Subcutaneous abdominal adipose tissue (tissue), 5 donors: ENCODE measurements around the gene SPINK9.

Source experiments
- H3K27ac ChIP-seq: one replicate; pipeline ENCODE4 v1.7.0; 2013; ENCODE audit warnings: low read depth, mild to moderate bottlenecking, inconsistent platforms, low read length, moderate library complexity
- H3K27me3 ChIP-seq, 5 donors: one replicate each; pipeline ENCODE4 v1.7.0; 2013; ENCODE audit warnings: low read length in 5 of 5, inconsistent platforms in 1 of 5; ENCODE audit not compliant: control insufficient read depth in 5 of 5, insufficient read depth in 4 of 5
- H3K36me3 ChIP-seq, 5 donors: one replicate each; pipeline ENCODE4 v1.7.0; 2013; ENCODE audit warnings: low read length in 5 of 5; ENCODE audit not compliant: control insufficient read depth in 5 of 5, insufficient read depth in 5 of 5
- H3K4me1 ChIP-seq, 5 donors: one replicate each; pipeline ENCODE4 v1.7.0; 2013; ENCODE audit warnings: low read length in 5 of 5, mild to moderate bottlenecking in 3 of 5, moderate library complexity in 1 of 5; ENCODE audit not compliant: control insufficient read depth in 5 of 5, insufficient read depth in 5 of 5
- H3K4me3 ChIP-seq, 5 donors: one replicate each; pipeline ENCODE4 v1.7.0; 2013; ENCODE audit warnings: low read length in 5 of 5, low read depth in 1 of 5
- H3K9ac ChIP-seq, 5 donors: one replicate each; pipeline ENCODE4 v1.7.0; 2013; ENCODE audit warnings: low read length in 5 of 5, mild to moderate bottlenecking in 4 of 5, moderate library complexity in 3 of 5
- H3K9me3 ChIP-seq, 5 donors: one replicate each; pipeline ENCODE4 v1.7.0; 2013; ENCODE audit warnings: low read length in 5 of 5; ENCODE audit not compliant: control insufficient read depth in 5 of 5
- donor health status: healthy.
- donor health status: healthy.
- donor health status: healthy.
- donor health status: healthy.
- donor health status: healthy.

Gene SPINK9

GRCh38 chr5:148364343-148364742 lies 29.0 kb downstream of the SPINK9 start:
- H3K36me3 ChIP-seq: peaks cover 0 to 4% (median 0%) of the 10 kb centered on the region in 5 donors
- no peaks in the 10 kb centered on the region for H3K27me3 ChIP-seq
- H3K9me3 ChIP-seq: peaks cover 0 to 10% (median 0%) of the 10 kb centered on the region in 5 donors
- no peak overlapping the region for H3K27ac ChIP-seq
- no peak overlapping the region for H3K9ac ChIP-seq
- H3K4me3 ChIP-seq: no peak overlapping the region
- no peaks in the 10 kb centered on the region for H3K4me1 ChIP-seq

GRCh38 chr5:148368299-148368698 lies 32.9 kb downstream of the SPINK9 start:
- Histone ChIP-seq H3K27me3 (no peaks in the 10 kb centered on the region), H3K4me1 (no peaks in the 10 kb centered on the region), H3K4me3 (no peak overlapping the region)

GRCh38 chr5:148372166-148372725 lies 36.9 kb downstream of the SPINK9 start:
- Histone ChIP-seq H3K27ac (no peak overlapping the region), H3K9ac (no peak overlapping the region), H3K9me3 (peaks cover 0 to 10% (median 0%) of the 10 kb centered on the region in 5 donors), H3K4me3 (no peak overlapping the region), H3K36me3 (peaks cover 0 to 11% (median 3%) of the 10 kb centered on the region in 5 donors), H3K27me3 (no peaks in the 10 kb centered on the region), H3K4me1 (no peaks in the 10 kb centered on the region)

More at GRCh38 chr5:148368299-148368698, 32.9 kb downstream of the SPINK9 start:
- Histone ChIP-seq H3K9me3 (peaks cover 0 to 10% (median 0%) of the 10 kb centered on the region in 5 donors), H3K27ac (no peak overlapping the region), H3K36me3 (peaks cover 0 to 5% (median 0%) of the 10 kb centered on the region in 5 donors), H3K9ac (no peak overlapping the region)

DNA sequence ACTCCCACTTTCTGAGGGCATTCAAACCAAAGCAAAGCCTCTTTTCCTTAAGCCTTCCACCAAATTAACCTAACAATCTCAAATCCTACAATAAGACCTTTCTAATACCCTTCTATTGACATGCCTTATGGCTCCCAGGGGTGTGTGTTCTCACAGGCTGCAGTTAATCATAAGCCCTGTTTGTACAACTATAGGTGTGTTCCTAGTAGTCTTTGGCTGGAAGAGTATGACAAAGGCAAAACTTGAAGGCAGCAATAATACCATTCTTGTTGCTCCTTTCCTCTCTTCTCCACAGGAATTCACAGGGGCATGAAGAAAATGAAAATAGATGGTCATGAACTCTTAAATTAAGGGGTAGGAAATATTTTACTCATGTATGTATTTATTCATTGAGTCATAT lies 37.5 kb downstream of the SPINK9 start:
- H3K4me1 ChIP-seq: no peaks in the 10 kb centered on the region
- H3K27ac ChIP-seq: no peak overlapping the region
- H3K4me3 ChIP-seq: no peak overlapping the region
- H3K27me3 ChIP-seq: no peaks in the 10 kb centered on the region
- H3K9me3 ChIP-seq: peaks cover 0 to 9% (median 0%) of the 10 kb centered on the region in 5 donors
- H3K9ac ChIP-seq: no peak overlapping the region
- peaks cover 0 to 15% (median 4%) of the 10 kb centered on the region in 5 donors for H3K36me3 ChIP-seq

DNA sequence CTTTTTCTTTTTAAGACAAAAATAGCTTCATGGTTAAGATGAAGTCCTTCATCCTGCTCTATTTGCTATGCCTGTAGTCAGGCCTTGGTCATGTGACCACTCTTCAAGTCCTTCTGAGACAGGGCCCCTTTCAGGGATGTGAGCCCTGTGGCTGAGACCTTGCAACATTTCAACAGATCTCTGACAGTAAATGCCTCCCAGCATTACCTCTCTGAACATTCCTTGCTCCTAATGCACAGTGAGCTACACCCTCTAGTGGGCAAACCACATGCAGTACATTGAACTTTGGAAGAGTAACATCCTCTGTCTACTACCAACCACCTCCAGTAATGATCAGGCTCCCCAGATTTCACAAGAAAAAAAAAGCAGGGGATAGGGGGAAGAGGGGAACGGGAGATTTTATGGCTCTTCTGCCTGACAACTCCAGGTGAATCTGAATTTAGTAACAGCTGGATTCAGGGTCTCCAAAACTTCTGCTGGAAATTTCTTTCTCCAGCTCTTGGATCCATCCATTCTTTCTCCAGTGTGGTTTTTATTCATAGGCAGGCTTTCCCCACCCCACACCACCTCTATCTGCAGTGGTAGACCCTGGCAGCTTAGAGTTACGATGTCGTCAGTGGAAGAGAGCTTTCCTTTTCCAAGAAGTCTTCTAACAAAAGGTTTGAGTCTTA lies 39.5 kb downstream of the SPINK9 start:
- peaks cover 0 to 16% (median 4%) of the 10 kb centered on the region in 5 donors for H3K36me3 ChIP-seq
- H3K27me3 ChIP-seq: no peaks in the 10 kb centered on the region
- no peak overlapping the region for H3K27ac ChIP-seq
- H3K4me1 ChIP-seq: no peaks in the 10 kb centered on the region
- H3K9ac ChIP-seq: no peak overlapping the region
- H3K9me3 ChIP-seq: no peaks in the 10 kb centered on the region
- H3K4me3 ChIP-seq: no peak overlapping the region

- no peaks in the 10 kb centered on the region for H3K9me3 ChIP-seq
- H3K4me1 ChIP-seq: no peaks in the 10 kb centered on the region
- no peaks in the 10 kb centered on the region for H3K27me3 ChIP-seq
- no peak overlapping the region for H3K4me3 ChIP-seq
- H3K9ac ChIP-seq: no peak overlapping the region
- H3K27ac ChIP-seq: no peak overlapping the region
- H3K36me3 ChIP-seq: peaks cover 0 to 16% (median 4%) of the 10 kb centered on the region in 5 donors
Measured at GRCh38 chr5:148376198-148376597, 40.8 kb downstream of the SPINK9 start.

DNA sequence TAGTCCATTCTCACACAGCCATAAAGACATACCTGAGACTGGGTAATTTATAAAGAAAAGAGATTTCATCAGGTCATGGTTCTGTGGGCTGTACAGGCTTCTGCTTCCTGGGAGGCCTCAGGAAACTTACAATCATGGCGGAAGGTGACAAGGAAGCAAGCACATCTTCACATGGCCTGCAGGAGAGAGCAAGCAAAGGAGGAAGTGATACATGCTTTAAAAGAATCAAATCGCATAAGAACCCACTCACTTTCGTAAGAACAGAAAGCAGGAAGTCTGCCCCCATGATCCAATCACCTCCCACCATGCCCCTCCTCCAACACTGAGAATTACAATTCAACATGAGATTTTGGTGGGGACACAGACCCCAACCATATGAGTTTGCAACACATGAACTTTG lies 43.3 kb downstream of the SPINK9 start:
- H3K4me3 ChIP-seq: no peak overlapping the region
- H3K36me3 ChIP-seq: peaks cover 0 to 12% (median 4%) of the 10 kb centered on the region in 5 donors
- H3K27me3 ChIP-seq: no peaks in the 10 kb centered on the region
- no peaks in the 10 kb centered on the region for H3K9me3 ChIP-seq
- peaks cover 0 to 11% (median 7%) of the 10 kb centered on the region in 5 donors for H3K4me1 ChIP-seq
- no peak overlapping the region for H3K9ac ChIP-seq
- H3K27ac ChIP-seq: no peak overlapping the region

DNA sequence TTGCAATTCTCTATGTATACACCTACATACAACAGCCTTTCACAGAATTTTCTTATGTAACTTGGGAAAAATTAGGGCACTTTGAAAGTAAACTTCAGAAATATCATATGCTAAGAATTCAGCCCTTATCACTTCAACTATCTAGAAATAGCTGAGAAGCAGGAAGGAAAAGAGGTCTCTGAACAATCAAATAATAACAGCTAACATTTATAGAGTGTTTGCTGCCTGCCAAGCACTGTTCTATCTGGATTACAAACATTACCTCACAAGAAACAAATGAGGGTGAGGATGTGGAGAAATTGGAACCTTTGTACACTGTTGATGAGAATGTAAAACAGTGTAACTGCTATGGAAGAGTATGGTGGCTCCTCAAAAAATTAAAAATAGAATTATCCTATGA lies 44.0 kb downstream of the SPINK9 start:
- Histone ChIP-seq H3K9me3 (no peaks in the 10 kb centered on the region), H3K27ac (no peak overlapping the region), H3K9ac (no peak overlapping the region), H3K4me1 (peaks cover under 1 to 12% (median 8%) of the 10 kb centered on the region in 5 donors), H3K4me3 (no peak overlapping the region), H3K36me3 (peaks cover 0 to 12% (median 4%) of the 10 kb centered on the region in 5 donors), H3K27me3 (no peaks in the 10 kb centered on the region)

DNA sequence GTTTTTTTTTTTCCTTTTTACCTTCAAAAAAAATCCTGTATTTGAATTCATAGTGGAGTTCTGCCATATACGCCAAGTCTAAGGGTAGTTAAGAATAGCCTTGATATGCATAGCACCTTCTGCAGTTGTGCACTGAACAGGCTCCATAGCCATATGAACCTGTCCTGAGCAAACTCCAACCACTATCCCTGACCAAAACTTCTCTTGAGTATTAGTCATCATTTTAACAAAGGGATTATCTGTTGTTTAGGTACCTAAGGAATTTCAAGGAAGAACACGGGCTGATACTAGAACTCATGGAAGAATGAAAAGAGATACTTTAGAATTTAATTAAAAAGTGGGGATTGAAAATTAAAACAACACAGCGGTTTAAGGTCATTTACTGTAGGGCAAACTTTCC lies 46.5 kb downstream of the SPINK9 start:
- H3K4me1 ChIP-seq: peaks cover 5 to 35% (median 30%) of the 10 kb centered on the region in 5 donors
- H3K27me3 ChIP-seq: no peaks in the 10 kb centered on the region
- H3K4me3 ChIP-seq: no peak overlapping the region

DNA sequence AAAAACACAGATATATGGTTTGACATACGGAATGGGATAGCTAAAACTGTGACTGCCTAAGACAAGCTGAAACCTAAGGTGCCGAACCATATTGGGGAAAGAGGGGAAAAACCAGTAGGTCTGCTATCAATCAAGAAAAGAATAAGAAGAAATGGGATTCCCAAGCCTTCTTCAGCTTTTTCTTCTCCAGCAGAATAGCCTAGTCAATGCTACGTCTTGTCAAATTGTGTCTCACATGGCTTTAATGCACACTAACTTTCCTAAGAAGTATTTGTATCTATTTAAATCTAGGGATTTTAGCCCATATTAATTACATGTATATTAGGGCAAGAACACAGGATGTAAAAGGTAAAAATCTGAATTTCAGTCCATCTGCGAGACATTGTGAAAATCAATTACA lies 47.6 kb downstream of the SPINK9 start:
- no peaks in the 10 kb centered on the region for H3K9me3 ChIP-seq
- peak overlapping the region; percentile 77 to 98 (median 90) for H3K9ac ChIP-seq
- peaks cover 0 to 8% (median 2%) of the 10 kb centered on the region in 5 donors for H3K36me3 ChIP-seq
- H3K27me3 ChIP-seq: no peaks in the 10 kb centered on the region
- peak overlapping the region; percentile 76 to 98 (median 87) for H3K4me3 ChIP-seq
- peak overlapping the region; percentile 86 for H3K27ac ChIP-seq
- peaks cover 5 to 35% (median 30%) of the 10 kb centered on the region in 5 donors for H3K4me1 ChIP-seq

More for the DNA sequence above, 46.5 kb downstream of the SPINK9 start:
- H3K9ac ChIP-seq: no peak overlapping the region
- no peak overlapping the region for H3K27ac ChIP-seq
- no peaks in the 10 kb centered on the region for H3K9me3 ChIP-seq
- peaks cover 0 to 11% (median 3%) of the 10 kb centered on the region in 5 donors for H3K36me3 ChIP-seq
